ENCODE results near the gene BCR. TPM values are rescaled to one million over a fixed set of nuclear protein-coding genes. Genes with fewer than 3 reads are reported as not detected.

The BCR gene
- total and polyA plus RNA-seq, 10 donors, result 15.2 to 64.8 (median 50.7) TPM

GRCh38 chr22:23233752-23234408 is 53.6 kb downstream of the BCR start:
- 79 to 85% (median 81%) methylated on average over 10 of the region's 10 CpGs for WGBS, 5 donors

GRCh38 chr22:23234409-23235161 is 54.3 kb downstream of the BCR start:
- no peak overlapping the region for H3K27ac ChIP-seq
- 93 to 95% (median 94%) methylated on average over 18 to 19 of the region's 19 CpGs for WGBS, 5 donors
- peaks cover 0 to 7% (median 0%) of the 10 kb centered on the region in 6 donors for H3K36me3 ChIP-seq
- peaks cover 0 to 86% (median 33%) of the 10 kb centered on the region in 6 donors for H3K4me1 ChIP-seq
- H3K4me3 ChIP-seq, result no peak overlapping the region
- intact Hi-C loops (cut with DNase I; ENCODE audit: low total_unique reads), result no loop called here
- no peak for TF ChIP-seq POLR2A (IDR thresholded peaks at IDR 0.05)
- TF ChIP-seq POLR2AphosphoS5 (IDR thresholded peaks at IDR 0.05), result no peak
- TF ChIP-seq, protein P1, sequence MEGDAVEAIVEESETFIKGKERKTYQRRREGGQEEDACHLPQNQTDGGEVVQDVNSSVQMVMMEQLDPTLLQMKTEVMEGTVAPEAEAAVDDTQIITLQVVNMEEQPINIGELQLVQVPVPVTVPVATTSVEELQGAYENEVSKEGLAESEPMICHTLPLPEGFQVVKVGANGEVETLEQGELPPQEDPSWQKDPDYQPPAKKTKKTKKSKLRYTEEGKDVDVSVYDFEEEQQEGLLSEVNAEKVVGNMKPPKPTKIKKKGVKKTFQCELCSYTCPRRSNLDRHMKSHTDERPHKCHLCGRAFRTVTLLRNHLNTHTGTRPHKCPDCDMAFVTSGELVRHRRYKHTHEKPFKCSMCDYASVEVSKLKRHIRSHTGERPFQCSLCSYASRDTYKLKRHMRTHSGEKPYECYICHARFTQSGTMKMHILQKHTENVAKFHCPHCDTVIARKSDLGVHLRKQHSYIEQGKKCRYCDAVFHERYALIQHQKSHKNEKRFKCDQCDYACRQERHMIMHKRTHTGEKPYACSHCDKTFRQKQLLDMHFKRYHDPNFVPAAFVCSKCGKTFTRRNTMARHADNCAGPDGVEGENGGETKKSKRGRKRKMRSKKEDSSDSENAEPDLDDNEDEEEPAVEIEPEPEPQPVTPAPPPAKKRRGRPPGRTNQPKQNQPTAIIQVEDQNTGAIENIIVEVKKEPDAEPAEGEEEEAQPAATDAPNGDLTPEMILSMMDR (IDR thresholded peaks at IDR 0.05 in 8 of 11, conservative IDR thresholded peaks at IDR 0.05 in 3 of 11), result no peak
- no peak for DNase-seq
- peaks cover 0 to 9% (median 2%) of the 10 kb centered on the region in 8 donors for H3K9me3 ChIP-seq
- no peaks in the 10 kb centered on the region for H3K27me3 ChIP-seq (replicated peaks in 1 of 7)

More at GRCh38 chr22:23233752-23234408, 53.6 kb downstream of the BCR start:
- Histone ChIP-seq H3K4me3 (no peak overlapping the region), H3K27ac (no peak overlapping the region), H3K9me3 (peaks cover 0 to 12% (median 9%) of the 10 kb centered on the region in 8 donors), H3K4me1 (peaks cover 0 to 80% (median 33%) of the 10 kb centered on the region in 6 donors), H3K27me3 (replicated peaks in 1 of 7) (no peaks in the 10 kb centered on the region), H3K36me3 (peaks cover 0 to 10% (median 0%) of the 10 kb centered on the region in 6 donors)
- no peak for DNase-seq
- TF ChIP-seq, protein P1 (IDR thresholded peaks at IDR 0.05 in 8 of 11, conservative IDR thresholded peaks at IDR 0.05 in 3 of 11), result no peak
- TF ChIP-seq POLR2AphosphoS5 (IDR thresholded peaks at IDR 0.05), result no peak
- TF ChIP-seq POLR2A (IDR thresholded peaks at IDR 0.05), result no peak
- intact Hi-C loops (cut with DNase I; ENCODE audit: low total_unique reads), result no loop called here

DNA sequence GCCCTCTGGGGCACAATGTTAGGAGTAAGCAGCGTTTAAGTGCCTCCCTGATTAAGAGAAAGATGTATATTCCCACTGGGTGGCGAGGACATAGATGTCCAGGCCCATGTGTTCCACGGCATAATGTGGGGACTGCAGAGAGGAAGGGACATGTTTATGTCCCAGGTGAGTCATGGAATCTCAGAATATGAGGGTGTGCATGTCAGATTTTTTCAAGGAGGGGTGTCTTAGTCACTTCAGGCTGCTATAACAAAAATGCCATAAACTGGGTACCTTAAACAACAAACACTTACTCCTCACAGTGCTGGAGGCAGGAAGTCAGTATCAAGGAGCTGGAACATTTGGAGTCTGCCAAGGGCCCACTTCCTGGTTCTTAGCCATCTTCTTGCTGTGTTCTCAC is 55.1 kb downstream of the BCR start:
- TF ChIP-seq, protein P1 (IDR thresholded peaks at IDR 0.05 in 8 of 11, conservative IDR thresholded peaks at IDR 0.05 in 3 of 11), result no peak
- TF ChIP-seq POLR2AphosphoS5 (IDR thresholded peaks at IDR 0.05), result no peak
- H3K27ac ChIP-seq, result no peak overlapping the region
- peaks cover 0 to 4% (median 0%) of the 10 kb centered on the region in 8 donors for H3K9me3 ChIP-seq
- H3K4me3 ChIP-seq, result no peak overlapping the region
- DNase-seq, result no peak
- 94 to 100% (median 98%) methylated on average over 3 of the region's 3 CpGs for WGBS, 5 donors
- intact Hi-C loops (cut with DNase I; ENCODE audit: low total_unique reads), result no loop called here
- no peaks in the 10 kb centered on the region for H3K27me3 ChIP-seq (replicated peaks in 1 of 7)
- H3K36me3 ChIP-seq, result peaks cover 0 to 6% (median 0%) of the 10 kb centered on the region in 6 donors
- peaks cover 0 to 92% (median 34%) of the 10 kb centered on the region in 6 donors for H3K4me1 ChIP-seq

- H3K4me3 ChIP-seq, result no peak overlapping the region
- TF ChIP-seq POLR2AphosphoS5 (IDR thresholded peaks at IDR 0.05), result no peak
- TF ChIP-seq, protein P1 (IDR thresholded peaks at IDR 0.05 in 8 of 11, conservative IDR thresholded peaks at IDR 0.05 in 3 of 11), result no peak
- no peak for TF ChIP-seq POLR2A (IDR thresholded peaks at IDR 0.05)
- H3K36me3 ChIP-seq, result peaks cover 0 to 6% (median 0%) of the 10 kb centered on the region in 6 donors
- DNase-seq, result no peak
- no peaks in the 10 kb centered on the region for H3K27me3 ChIP-seq (replicated peaks in 1 of 7)
- peaks cover 0 to 4% (median 0%) of the 10 kb centered on the region in 8 donors for H3K9me3 ChIP-seq
- WGBS, 5 donors, result 92 to 98% (median 95%) methylated on average over 3 of the region's 3 CpGs
- no peak overlapping the region for H3K27ac ChIP-seq
- H3K4me1 ChIP-seq, result peaks cover 2 to 95% (median 40%) of the 10 kb centered on the region in 6 donors
- intact Hi-C loops (cut with DNase I; ENCODE audit: low total_unique reads), result no loop called here
These were observed 55.7 kb downstream of the BCR start for GRCh38 chr22:23236026-23236425.
